Endothelial cell (in vitro differentiated cells): Measurements from ENCODE around the gene STON1. TPM values are rescaled to one million over a fixed set of nuclear protein-coding genes. Genes with fewer than 3 reads are reported as not detected.

Source experiments
- DNase-seq: peaks from one replicate; pipeline ENCODE4 v3.0.0; 2021; ENCODE audit warnings: low spot score
- H3K27ac Mint-ChIP-seq: one replicate; pipeline ENCODE4 v1.8.0; 2021; ENCODE audit warnings: mixed read lengths, inconsistent platforms; ENCODE audit not compliant: unreplicated experiment
- H3K27me3 Mint-ChIP-seq: one replicate; pipeline ENCODE4 v1.8.0; 2021; ENCODE audit warnings: mild to moderate bottlenecking, moderate library complexity, mixed read lengths, inconsistent platforms; ENCODE audit not compliant: unreplicated experiment
- H3K36me3 Mint-ChIP-seq: one replicate; pipeline ENCODE4 v1.8.0; 2021; ENCODE audit warnings: mild to moderate bottlenecking, low read depth, mixed read lengths, inconsistent platforms; ENCODE audit not compliant: unreplicated experiment
- H3K4me1 Mint-ChIP-seq: one replicate; pipeline ENCODE4 v1.8.0; 2021; ENCODE audit warnings: mild to moderate bottlenecking, mixed read lengths, inconsistent platforms; ENCODE audit not compliant: unreplicated experiment
- H3K4me3 Mint-ChIP-seq: one replicate; pipeline ENCODE4 v1.8.0; 2021; ENCODE audit warnings: mild to moderate bottlenecking, mixed read lengths, inconsistent platforms; ENCODE audit not compliant: unreplicated experiment
- H3K9me3 Mint-ChIP-seq: one replicate; pipeline ENCODE4 v1.8.0; 2021; ENCODE audit warnings: mixed read lengths, inconsistent platforms; ENCODE audit not compliant: unreplicated experiment
- total RNA-seq: library from RNA; stranded (reverse); fragmentation: NEBNext Ultra II Directional; extraction: Animal tissue kit (Norgen Biotek cat#: 25700); gene quantifications from one replicate; pipeline ENCODE4 v1.2.1, GENCODE V29; 2021; ENCODE audit not compliant: unreplicated experiment
- TF ChIP-seq, protein P1 (sequence below): fragments of 200-600 bp; sonication (generic); IDR thresholded peaks from one replicate; pipeline ENCODE4 v1.5.0; 2021; ENCODE audit warnings: antibody characterized with exemption; ENCODE audit not compliant: unreplicated experiment

Gene STON1
- total RNA-seq, 1 donor from 2014 or later = 3.1 TPM

DNA sequence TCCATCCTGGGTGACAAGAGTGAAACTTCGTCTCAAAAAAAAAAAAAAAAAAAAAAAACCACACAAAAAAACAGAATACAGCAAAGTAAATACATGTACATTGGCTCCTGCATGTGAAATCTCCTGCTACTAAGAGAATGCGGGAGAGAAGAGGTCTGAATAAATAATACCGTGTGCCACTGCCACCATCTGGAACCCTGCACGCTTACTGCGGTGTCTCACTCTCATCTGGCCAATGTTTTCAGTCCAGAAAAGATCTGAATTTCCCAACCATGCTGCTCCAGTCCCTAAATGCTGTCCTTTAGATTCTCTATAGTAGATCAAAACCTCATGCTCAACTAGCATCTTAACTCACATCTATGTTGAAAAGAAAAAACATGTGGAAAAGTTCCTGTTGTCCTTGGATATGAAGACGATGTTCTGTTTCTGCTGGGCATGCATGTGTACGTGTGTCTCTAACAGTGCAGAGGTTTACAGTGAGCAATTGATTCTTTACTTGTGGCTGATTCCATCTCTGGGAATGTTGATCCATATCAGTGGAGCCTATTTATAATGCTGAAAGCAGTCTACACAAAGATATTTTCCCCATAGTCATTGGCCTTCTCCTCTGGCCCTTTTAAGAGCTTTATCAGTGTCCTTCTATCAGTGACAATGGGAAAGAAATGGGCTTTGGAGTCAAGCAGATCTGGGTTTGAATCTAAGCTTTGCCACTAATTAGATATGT is 11.9 kb downstream of the STON1 start:
- TF ChIP-seq, protein P1, sequence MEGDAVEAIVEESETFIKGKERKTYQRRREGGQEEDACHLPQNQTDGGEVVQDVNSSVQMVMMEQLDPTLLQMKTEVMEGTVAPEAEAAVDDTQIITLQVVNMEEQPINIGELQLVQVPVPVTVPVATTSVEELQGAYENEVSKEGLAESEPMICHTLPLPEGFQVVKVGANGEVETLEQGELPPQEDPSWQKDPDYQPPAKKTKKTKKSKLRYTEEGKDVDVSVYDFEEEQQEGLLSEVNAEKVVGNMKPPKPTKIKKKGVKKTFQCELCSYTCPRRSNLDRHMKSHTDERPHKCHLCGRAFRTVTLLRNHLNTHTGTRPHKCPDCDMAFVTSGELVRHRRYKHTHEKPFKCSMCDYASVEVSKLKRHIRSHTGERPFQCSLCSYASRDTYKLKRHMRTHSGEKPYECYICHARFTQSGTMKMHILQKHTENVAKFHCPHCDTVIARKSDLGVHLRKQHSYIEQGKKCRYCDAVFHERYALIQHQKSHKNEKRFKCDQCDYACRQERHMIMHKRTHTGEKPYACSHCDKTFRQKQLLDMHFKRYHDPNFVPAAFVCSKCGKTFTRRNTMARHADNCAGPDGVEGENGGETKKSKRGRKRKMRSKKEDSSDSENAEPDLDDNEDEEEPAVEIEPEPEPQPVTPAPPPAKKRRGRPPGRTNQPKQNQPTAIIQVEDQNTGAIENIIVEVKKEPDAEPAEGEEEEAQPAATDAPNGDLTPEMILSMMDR = no peak
- H3K4me1 Mint-ChIP-seq = no peaks in the 10 kb centered on the region
- no peaks in the 10 kb centered on the region for H3K36me3 Mint-ChIP-seq
- no peak overlapping the region for H3K4me3 Mint-ChIP-seq
- H3K27ac Mint-ChIP-seq = no peak overlapping the region
- no peaks in the 10 kb centered on the region for H3K9me3 Mint-ChIP-seq
- no peak for DNase-seq
- peaks cover 3% of the 10 kb centered on the region for H3K27me3 Mint-ChIP-seq

DNA sequence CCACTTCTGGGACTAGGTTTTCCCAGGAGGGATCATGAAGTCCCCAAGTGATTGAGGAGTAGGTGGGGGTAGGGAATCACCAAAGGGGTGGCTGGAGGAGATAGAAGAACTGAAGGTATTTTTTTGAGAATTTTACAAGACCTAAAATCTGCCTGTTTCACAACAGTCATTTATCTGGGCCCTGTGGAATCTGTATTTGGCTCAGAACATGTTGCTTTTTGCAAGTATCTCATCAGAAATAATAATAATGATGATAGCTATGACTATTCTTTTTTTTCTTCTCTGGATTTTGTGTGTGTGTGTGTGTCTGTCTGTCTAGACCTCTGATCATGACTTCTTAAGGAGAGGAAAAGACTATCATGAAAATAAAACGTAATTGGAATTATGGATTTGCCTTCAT is 13.9 kb downstream of the STON1 start:
- Mint-ChIP-seq H3K4me1 (no peaks in the 10 kb centered on the region), H3K27ac (no peak overlapping the region), H3K9me3 (no peaks in the 10 kb centered on the region), H3K36me3 (no peaks in the 10 kb centered on the region), H3K4me3 (no peak overlapping the region), H3K27me3 (peaks cover 1% of the 10 kb centered on the region)
- no peak for DNase-seq
- TF ChIP-seq, protein P1 = no peak

DNA sequence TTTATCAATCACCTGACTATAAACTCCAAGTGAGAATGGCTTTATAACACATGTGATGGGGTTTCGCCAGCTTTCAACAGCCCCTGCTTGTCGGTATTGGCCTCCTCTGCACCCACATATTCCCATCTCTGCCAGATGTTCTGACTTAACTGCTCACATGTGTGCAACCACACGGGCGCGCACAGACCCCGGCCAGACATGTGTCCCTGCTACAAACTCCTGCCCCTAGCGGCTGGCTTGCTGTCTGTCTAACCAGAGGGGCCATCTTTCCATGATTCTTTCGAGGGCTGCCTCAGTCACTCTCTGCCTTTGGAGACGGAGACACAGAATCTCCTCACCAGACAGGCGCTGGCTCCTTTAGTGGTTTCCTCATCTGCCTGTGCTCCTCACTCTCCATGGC is 15.3 kb downstream of the STON1 start:
- TF ChIP-seq, protein P1 = no peak
- H3K4me1 Mint-ChIP-seq = no peaks in the 10 kb centered on the region
- no peak for DNase-seq
- peaks cover 1% of the 10 kb centered on the region for H3K27me3 Mint-ChIP-seq
- no peak overlapping the region for H3K4me3 Mint-ChIP-seq
- no peak overlapping the region for H3K27ac Mint-ChIP-seq
- H3K36me3 Mint-ChIP-seq = no peaks in the 10 kb centered on the region
- no peaks in the 10 kb centered on the region for H3K9me3 Mint-ChIP-seq

DNA sequence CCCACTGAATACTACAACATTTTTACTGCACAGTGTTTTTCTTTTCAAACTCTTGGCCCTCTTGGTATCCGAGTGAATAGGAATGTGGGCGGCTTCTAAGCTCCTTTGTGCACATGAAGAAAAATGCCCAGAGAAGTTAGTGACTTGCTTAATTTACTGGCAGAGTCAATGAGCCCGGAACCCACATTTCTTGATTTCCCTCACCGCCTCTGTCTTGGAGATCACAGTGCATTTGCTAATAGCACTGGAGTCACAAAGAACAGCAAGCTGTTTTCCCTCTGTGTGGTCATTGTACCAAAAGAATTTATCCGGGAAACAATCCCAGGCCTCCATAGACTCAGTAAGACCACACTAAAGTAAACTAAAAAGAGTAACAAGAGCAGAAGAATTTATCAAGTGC is 18.9 kb downstream of the STON1 start:
- H3K27ac Mint-ChIP-seq = no peak overlapping the region
- peaks cover 16% of the 10 kb centered on the region for H3K36me3 Mint-ChIP-seq
- TF ChIP-seq, protein P1 = no peak
- H3K4me1 Mint-ChIP-seq = peaks cover 5% of the 10 kb centered on the region
- no peak for DNase-seq
- no peaks in the 10 kb centered on the region for H3K9me3 Mint-ChIP-seq
- peaks cover 1% of the 10 kb centered on the region for H3K27me3 Mint-ChIP-seq
- no peak overlapping the region for H3K4me3 Mint-ChIP-seq

DNA sequence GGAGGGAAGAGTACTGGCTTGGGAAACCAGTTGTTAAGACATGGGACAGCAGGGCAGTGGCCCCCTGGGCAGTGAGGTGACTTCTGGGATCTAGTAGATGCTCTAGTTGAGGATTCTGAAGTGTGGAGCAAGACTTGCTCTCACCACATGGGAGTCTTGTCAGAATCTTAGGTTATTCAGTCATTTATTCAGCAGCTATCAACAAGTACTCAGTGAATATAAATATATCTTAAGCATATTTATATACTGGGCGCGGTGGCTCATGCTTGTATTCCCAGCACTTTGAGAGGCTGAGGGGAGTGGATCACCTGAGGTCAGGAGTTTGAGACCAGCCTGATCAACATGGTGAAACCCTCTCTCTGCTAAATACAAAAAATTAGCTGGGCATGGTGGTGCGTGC is 20.0 kb downstream of the STON1 start:
- no peaks in the 10 kb centered on the region for H3K9me3 Mint-ChIP-seq

More for the DNA sequence above, 20.0 kb downstream of the STON1 start:
- Mint-ChIP-seq H3K36me3 (peaks cover 16% of the 10 kb centered on the region), H3K4me3 (no peak overlapping the region), H3K4me1 (peaks cover 5% of the 10 kb centered on the region), H3K27ac (no peak overlapping the region), H3K27me3 (peaks cover 1% of the 10 kb centered on the region)
- DNase-seq = no peak
- TF ChIP-seq, protein P1 = no peak
